Effector memory CD8-positive, alpha-beta T cell (primary cell): ENCODE measurements around the gene GRAMD1B.

ENCODE experiments used
- ATAC-seq: fragments of 150-1000 bp; cut with Tn5 transposase; replicated peaks from 2 replicates; pipeline ENCODE4 v1.10.0; 2021; ENCODE audit warnings: mild to moderate bottlenecking, moderate library complexity
- DNase-seq, 3 experiments: peaks; one replicate each; pipeline ENCODE4 v3.0.0; 2021
- H3K27ac Mint-ChIP-seq, 2 donors: one replicate each; pipeline ENCODE4 v1.8.0; 2022; ENCODE audit warnings: mild to moderate bottlenecking in 2 of 2, mixed read lengths in 2 of 2, moderate library complexity in 2 of 2
- H3K27me3 Mint-ChIP-seq, 2 donors: one replicate each; pipeline ENCODE4 v1.8.0; 2022; ENCODE audit warnings: mixed read lengths in 2 of 2
- H3K36me3 Mint-ChIP-seq: one replicate; pipeline ENCODE4 v1.8.0; 2022; ENCODE audit warnings: mild to moderate bottlenecking, moderate library complexity, mixed read lengths; ENCODE audit not compliant: insufficient read depth
- H3K4me1 Mint-ChIP-seq, 2 donors: one replicate each; pipeline ENCODE4 v1.8.0; 2022; ENCODE audit warnings: low read depth in 2 of 2, mixed read lengths in 2 of 2
- H3K4me3 Mint-ChIP-seq, 2 donors: one replicate each; pipeline ENCODE4 v1.8.0; 2022; ENCODE audit warnings: mild to moderate bottlenecking in 2 of 2, mixed read lengths in 2 of 2, moderate library complexity in 2 of 2
- H3K9me3 Mint-ChIP-seq, 2 donors: one replicate each; pipeline ENCODE4 v1.8.0; 2022; ENCODE audit warnings: mixed read lengths in 2 of 2

The GRAMD1B gene

GRCh38 chr11:123404676-123405075 is 25.4 kb upstream of the GRAMD1B start:
- no peak for ATAC-seq
- H3K36me3 Mint-ChIP-seq: peaks cover 3% of the 10 kb centered on the region

GRCh38 chr11:123405123-123405592 is 24.9 kb upstream of the GRAMD1B start:
- H3K27ac Mint-ChIP-seq: no peak overlapping the region
- DNase-seq: no peak
- H3K4me3 Mint-ChIP-seq: no peak overlapping the region
- H3K4me1 Mint-ChIP-seq: no peaks in the 10 kb centered on the region
- H3K36me3 Mint-ChIP-seq: peaks cover 3% of the 10 kb centered on the region
- peaks cover 10 to 19% of the 10 kb centered on the region in 2 donors for H3K27me3 Mint-ChIP-seq
- no peaks in the 10 kb centered on the region for H3K9me3 Mint-ChIP-seq
- ATAC-seq: no peak

More at GRCh38 chr11:123404676-123405075, 25.4 kb upstream of the GRAMD1B start:
- no peaks in the 10 kb centered on the region for H3K4me1 Mint-ChIP-seq
- H3K27me3 Mint-ChIP-seq: peaks cover 10 to 19% of the 10 kb centered on the region in 2 donors
- no peak overlapping the region for H3K27ac Mint-ChIP-seq
- DNase-seq: no peak
- H3K9me3 Mint-ChIP-seq: no peaks in the 10 kb centered on the region
- H3K4me3 Mint-ChIP-seq: no peak overlapping the region

GRCh38 chr11:123406441-123407129 is 23.5 kb upstream of the GRAMD1B start:
- no peak overlapping the region for H3K4me3 Mint-ChIP-seq
- peaks cover 8 to 10% of the 10 kb centered on the region in 2 donors for H3K27me3 Mint-ChIP-seq
- H3K36me3 Mint-ChIP-seq: peaks cover 3% of the 10 kb centered on the region
- H3K27ac Mint-ChIP-seq: no peak overlapping the region
- no peaks in the 10 kb centered on the region for H3K9me3 Mint-ChIP-seq
- DNase-seq: no peak
- H3K4me1 Mint-ChIP-seq: no peaks in the 10 kb centered on the region
- ATAC-seq: no peak

- Mint-ChIP-seq H3K36me3 (peaks cover 3% of the 10 kb centered on the region), H3K27me3 (peaks cover 8 to 10% of the 10 kb centered on the region in 2 donors), H3K27ac (no peak overlapping the region), H3K9me3 (no peaks in the 10 kb centered on the region), H3K4me1 (no peaks in the 10 kb centered on the region), H3K4me3 (no peak overlapping the region)
- DNase-seq: peak; percentile 46 to 60 (median 57)
- ATAC-seq: peak; percentile 71
Measured at GRCh38 chr11:123407130-123407995, 22.7 kb upstream of the GRAMD1B start.

GRCh38 chr11:123407996-123408597 is 22.0 kb upstream of the GRAMD1B start:
- no peak for DNase-seq
- Mint-ChIP-seq H3K4me3 (no peak overlapping the region), H3K27me3 (peaks cover 8 to 10% of the 10 kb centered on the region in 2 donors), H3K4me1 (no peaks in the 10 kb centered on the region), H3K9me3 (no peaks in the 10 kb centered on the region), H3K27ac (no peak overlapping the region), H3K36me3 (peaks cover 1% of the 10 kb centered on the region)
- no peak for ATAC-seq

- peaks cover 8 to 10% of the 10 kb centered on the region in 2 donors for H3K27me3 Mint-ChIP-seq
- ATAC-seq: no peak
- H3K4me1 Mint-ChIP-seq: no peaks in the 10 kb centered on the region
- H3K9me3 Mint-ChIP-seq: no peaks in the 10 kb centered on the region
- no peak overlapping the region for H3K4me3 Mint-ChIP-seq
- no peak for DNase-seq
- H3K27ac Mint-ChIP-seq: no peak overlapping the region
- H3K36me3 Mint-ChIP-seq: no peaks in the 10 kb centered on the region
Measured at GRCh38 chr11:123408619-123409455, 21.2 kb upstream of the GRAMD1B start.

- no peaks in the 10 kb centered on the region for H3K4me1 Mint-ChIP-seq
- no peaks in the 10 kb centered on the region for H3K9me3 Mint-ChIP-seq
- DNase-seq: no peak
- peaks cover 8 to 10% of the 10 kb centered on the region in 2 donors for H3K27me3 Mint-ChIP-seq
- H3K27ac Mint-ChIP-seq: no peak overlapping the region
- ATAC-seq: no peak
- no peak overlapping the region for H3K4me3 Mint-ChIP-seq
- H3K36me3 Mint-ChIP-seq: no peaks in the 10 kb centered on the region
Measured at GRCh38 chr11:123409456-123410217, 20.4 kb upstream of the GRAMD1B start.

GRCh38 chr11:123410218-123410549 is 19.9 kb upstream of the GRAMD1B start:
- no peak for DNase-seq
- Mint-ChIP-seq H3K9me3 (no peaks in the 10 kb centered on the region), H3K4me3 (no peak overlapping the region), H3K4me1 (no peaks in the 10 kb centered on the region), H3K36me3 (peaks cover 2% of the 10 kb centered on the region), H3K27ac (no peak overlapping the region), H3K27me3 (peaks cover 6 to 8% of the 10 kb centered on the region in 2 donors)
- ATAC-seq: no peak

GRCh38 chr11:123413636-123414035 is 16.4 kb upstream of the GRAMD1B start:
- Mint-ChIP-seq H3K4me3 (no peak overlapping the region), H3K27ac (no peak overlapping the region), H3K27me3 (peaks cover 13 to 16% of the 10 kb centered on the region in 2 donors), H3K36me3 (peaks cover 2% of the 10 kb centered on the region), H3K9me3 (no peaks in the 10 kb centered on the region), H3K4me1 (no peaks in the 10 kb centered on the region)
- DNase-seq (no peak), ATAC-seq (no peak)

GRCh38 chr11:123416566-123416965 is 13.5 kb upstream of the GRAMD1B start:
- Mint-ChIP-seq H3K4me3 (no peak overlapping the region), H3K27me3 (peaks cover 10 to 13% of the 10 kb centered on the region in 2 donors), H3K9me3 (no peaks in the 10 kb centered on the region), H3K36me3 (peaks cover 2% of the 10 kb centered on the region), H3K4me1 (no peaks in the 10 kb centered on the region), H3K27ac (no peak overlapping the region)
- no peak for ATAC-seq
- no peak for DNase-seq

- ATAC-seq (no peak), DNase-seq (no peak)
- H3K4me3 Mint-ChIP-seq: no peak overlapping the region
- peaks cover 2% of the 10 kb centered on the region for H3K36me3 Mint-ChIP-seq
- no peaks in the 10 kb centered on the region for H3K9me3 Mint-ChIP-seq
- H3K4me1 Mint-ChIP-seq: no peaks in the 10 kb centered on the region
- no peak overlapping the region for H3K27ac Mint-ChIP-seq
- peaks cover 22 to 30% of the 10 kb centered on the region in 2 donors for H3K27me3 Mint-ChIP-seq
Measured at GRCh38 chr11:123418351-123419114, 11.5 kb upstream of the GRAMD1B start.
